ENCODE results near the gene TGM2.

- TF ChIP-seq NFATC3 (IDR thresholded peaks at IDR 0.05) (no peak), YY1 (IDR thresholded peaks at IDR 0.05; ENCODE audit: borderline replicate concordance in 1 of 3, control insufficient read depth in 1 of 3, extremely low read depth in 1 of 3, insufficient read depth in 3 of 3, insufficient read length in 1 of 3, insufficient replicate concordance in 2 of 3, low read depth in 1 of 3, low read length in 2 of 3) (no peak), FOXP1 (CRISPR knock-in tag; IDR thresholded peaks at IDR 0.05) (no peak), ZNF311 (CRISPR knock-in tag; IDR thresholded peaks at IDR 0.05) (no peak), CTCF (IDR thresholded peaks at IDR 0.05 in 2 of 3, conservative IDR thresholded peaks at IDR 0.05 in 1 of 3; ENCODE audit: insufficient read depth in 2 of 3, low read depth in 1 of 3, low read length in 3 of 3) (no peak), ETS2 (tag; IDR thresholded peaks at IDR 0.05; ENCODE audit: borderline replicate concordance, poor library complexity, severe bottlenecking) (no peak), TAF1 (IDR thresholded peaks at IDR 0.05; ENCODE audit: control insufficient read depth, extremely low read depth, insufficient read depth, low read length, severe bottlenecking) (no peak), EP300 (IDR thresholded peaks at IDR 0.05; ENCODE audit: low read length) (no peak), ETV5 (CRISPR knock-in tag; IDR thresholded peaks at IDR 0.05; ENCODE audit: low read depth) (no peak), MBD2 (IDR thresholded peaks at IDR 0.05; ENCODE audit: borderline replicate concordance, low read depth) (no peak), CTCFL (IDR thresholded peaks at IDR 0.05; ENCODE audit: borderline replicate concordance, insufficient read depth, low read depth, low read length, poor library complexity, severe bottlenecking) (no peak), MEIS2 (IDR thresholded peaks at IDR 0.05; ENCODE audit: partially characterized antibody) (no peak), NR2C2 (CRISPR knock-in tag; IDR thresholded peaks at IDR 0.05) (no peak), NR2C2 (tag; IDR thresholded peaks at IDR 0.05) (no peak), E2F1 (CRISPR knock-in tag; IDR thresholded peaks at IDR 0.05) (no peak)
Observed at GRCh38 chr20:38129893-38130609, 35.0 kb downstream of the TGM2 start.
